HCT116 (cell line): ENCODE results near the gene F10. TPM values are rescaled to one million over a fixed set of nuclear protein-coding genes. Genes with fewer than 3 reads are reported as not detected.

Experiments used
- ATAC-seq: fragments of 200-7000 bp; cut with Tn5 transposase; 2 replicates; pipeline ENCODE4 v1.9.1; 2020; ENCODE audit warnings: mild to moderate bottlenecking, moderate library complexity
- BruUV-seq: library from RNA; stranded (reverse); fragments of 400-500 nt; replicated peaks from 2 replicates; lab custom pipeline; 2021; lab: Mats Ljungman, UMichigan
- CTCF ChIA-PET: fragments of 300-600 bp; sonication (Branson Sonifier 250); formaldehyde crosslinking; loops from one replicate; lab custom pipeline; 2021; ENCODE audit warnings: antibody characterized with exemption; lab: Charles Lee
- POLR2A ChIA-PET: fragments of 300-600, 350-600 bp; sonication (Branson Sonifier 250); formaldehyde crosslinking; loops from one replicate; lab custom pipeline; 2021; ENCODE audit warnings: antibody characterized with exemption; lab: Charles Lee
- RAD21 ChIA-PET, 2 experiments: fragments of 300-600 bp; sonication (Branson Sonifier 250); formaldehyde crosslinking; loops; one replicate each; lab custom pipeline; 2023; ENCODE audit warnings: low total read pairs in 2 of 2; ENCODE audit not compliant: uncharacterized antibody in 2 of 2, unreplicated experiment in 2 of 2, low non-redundant PET in 1 of 2; lab: Charles Lee
- DNase-seq: peaks from one replicate; pipeline ENCODE4 v3.0.0-alpha.2; 2010; ENCODE audit warnings: low read depth, low spot score
- H2AFZ ChIP-seq: fragments of 200-600 bp; shearing (Covaris generic), sonication (generic); 2 replicates; pipeline ENCODE4 v1.6.1; 2017; ENCODE audit warnings: low read depth, mixed run types, mixed read lengths, antibody characterized with exemption, low read length; ENCODE audit not compliant: poor library complexity, severe bottlenecking
- H3K27ac ChIP-seq: 2 replicates; pipeline ENCODE4 v1.5.1; 2012; ENCODE audit warnings: low read depth, low read length
- H3K27me3 ChIP-seq: fragments of 200-600 bp; sonication (generic); 2 replicates; pipeline ENCODE4 v1.6.1; 2016; ENCODE audit warnings: mixed run types, low read length, mixed read lengths; ENCODE audit not compliant: insufficient read depth
- H3K36me3 ChIP-seq, 2 experiments: fragments of 200-500 bp in 1 of 2; fragments of 200-600 bp in 1 of 2; sonication (Bioruptor generic) in 1 of 2; sonication (generic) in 1 of 2; 2 replicates each; pipeline versions ENCODE4 v1.5.1 to v1.6.1; 2014 to 2016; ENCODE audit warnings: low read length in 2 of 2, inconsistent platforms in 1 of 2, mixed read lengths in 1 of 2, mixed run types in 1 of 2; ENCODE audit not compliant: insufficient read depth in 2 of 2, control insufficient read depth in 1 of 2
- H3K4me1 ChIP-seq, 2 experiments: fragments of 200-600 bp in 1 of 2; sonication (generic) in 1 of 2; 2 replicates each; pipeline versions ENCODE4 v1.5.1 to v1.6.1; 2012 to 2017; ENCODE audit warnings: low read length in 2 of 2, inconsistent platforms in 1 of 2, mild to moderate bottlenecking in 1 of 2, mixed read lengths in 1 of 2, mixed run types in 1 of 2, moderate library complexity in 1 of 2; ENCODE audit not compliant: insufficient read depth in 2 of 2, control insufficient read depth in 1 of 2
- H3K4me2 ChIP-seq: fragments of 200-600 bp; sonication (generic); 2 replicates; pipeline ENCODE4 v1.6.1; 2017; ENCODE audit warnings: mixed run types, low read length, mixed read lengths
- H3K4me3 ChIP-seq, 2 experiments: fragments of 200-600 bp in 1 of 2; sonication (generic) in 1 of 2; replicated peaks in 1 of 2; 2 replicates each; pipeline ENCODE4 v1.5.1; 2011 to 2016; ENCODE audit warnings: low read length in 2 of 2, control low read depth in 1 of 2, low read depth in 1 of 2, mild to moderate bottlenecking in 1 of 2, mixed read lengths in 1 of 2, mixed run types in 1 of 2
- H3K79me2 ChIP-seq: fragments of 200-600 bp; sonication (generic); 2 replicates; pipeline ENCODE4 v1.6.1; 2017; ENCODE audit warnings: mild to moderate bottlenecking, mixed run types, low read length, moderate library complexity, mixed read lengths; ENCODE audit not compliant: insufficient read depth
- H3K9ac ChIP-seq: fragments of 200-600 bp; sonication (generic); 2 replicates; pipeline ENCODE4 v1.6.1; 2016; ENCODE audit warnings: low read length, mixed read lengths
- H3K9me2 ChIP-seq: fragments of 200-600 bp; sonication (generic), shearing (Covaris generic); 2 replicates; pipeline ENCODE4 v1.6.1; 2017; ENCODE audit warnings: mixed run types, mild to moderate bottlenecking, moderate library complexity; ENCODE audit not compliant: insufficient read depth
- H3K9me3 ChIP-seq, 2 experiments: fragments of 200-500 bp in 1 of 2; fragments of 200-600 bp in 1 of 2; sonication (Bioruptor generic) in 1 of 2; sonication (generic) in 1 of 2; 2 replicates each; pipeline ENCODE4 v1.6.1; 2014 to 2017; ENCODE audit warnings: low read length in 2 of 2, mixed read lengths in 2 of 2, inconsistent platforms in 1 of 2, low read depth in 1 of 2, mild to moderate bottlenecking in 1 of 2, mixed run types in 1 of 2, moderate library complexity in 1 of 2; ENCODE audit not compliant: control insufficient read depth in 1 of 2, insufficient read depth in 1 of 2
- H4K20me1 ChIP-seq: fragments of 200-600 bp; sonication (generic), shearing (Covaris generic); 2 replicates; pipeline ENCODE4 v1.6.1; 2017; ENCODE audit warnings: mixed run types, mild to moderate bottlenecking, moderate library complexity; ENCODE audit not compliant: insufficient read depth
- ATF3 ChIP-seq: IDR thresholded peaks from 2 replicates; pipeline ENCODE4 v1.6.1; 2012
- CBX3 ChIP-seq: IDR thresholded peaks from 2 replicates; pipeline ENCODE4 v1.6.1; 2012; ENCODE audit warnings: low read depth
- CEBPB ChIP-seq: IDR thresholded peaks from 2 replicates; pipeline ENCODE4 v1.6.1; 2012; ENCODE audit warnings: low read depth
- CTCF ChIP-seq, 3 experiments: fragments of 200-600 bp in 1 of 3; sonication (generic) in 1 of 3; IDR thresholded peaks in 2 of 3; conservative IDR thresholded peaks in 1 of 3; 2 replicates each; pipeline ENCODE4 v1.5.1; 2012 to 2017; ENCODE audit warnings: low read depth in 2 of 3, low read length in 2 of 3, antibody characterized with exemption in 1 of 3, borderline replicate concordance in 1 of 3, control low read depth in 1 of 3, mild to moderate bottlenecking in 1 of 3, mixed read lengths in 1 of 3, mixed run types in 1 of 3, moderate library complexity in 1 of 3; ENCODE audit not compliant: insufficient read depth in 1 of 3
- EGR1 ChIP-seq: IDR thresholded peaks from 2 replicates; pipeline ENCODE4 v1.6.1; 2012; ENCODE audit warnings: low read depth
- FOSL1 ChIP-seq: IDR thresholded peaks from 2 replicates; pipeline ENCODE4 v1.6.1; 2012; ENCODE audit warnings: low read depth
- MAX ChIP-seq: IDR thresholded peaks from 2 replicates; pipeline ENCODE4 v1.6.1; 2012
- RAD21 ChIP-seq: IDR thresholded peaks from 2 replicates; pipeline ENCODE4 v1.6.1; 2012; ENCODE audit warnings: low read depth, mild to moderate bottlenecking
- REST ChIP-seq: IDR thresholded peaks from 2 replicates; pipeline ENCODE4 v1.6.1; 2012; ENCODE audit warnings: low read depth
- SIN3A ChIP-seq: IDR thresholded peaks from 2 replicates; pipeline ENCODE4 v1.6.1; 2012; ENCODE audit warnings: low read depth
- SP1 ChIP-seq: IDR thresholded peaks from 2 replicates; pipeline ENCODE4 v1.6.1; 2012; ENCODE audit warnings: low read depth
- TCF7L2 ChIP-seq: IDR thresholded peaks from 2 replicates; pipeline ENCODE4 v1.7.0; 2011; ENCODE audit warnings: borderline replicate concordance, inconsistent platforms; ENCODE audit not compliant: insufficient read depth, insufficient read length; ENCODE audit errors: extremely low read depth
- YY1 ChIP-seq: IDR thresholded peaks from 2 replicates; pipeline ENCODE4 v1.6.1; 2011; ENCODE audit warnings: low read length, low read depth, moderate library complexity, mild to moderate bottlenecking; ENCODE audit not compliant: insufficient replicate concordance; ENCODE audit errors: extremely low read depth
- ZBTB33 ChIP-seq: IDR thresholded peaks from 2 replicates; pipeline ENCODE4 v1.6.1; 2011; ENCODE audit warnings: mild to moderate bottlenecking, low read length, moderate library complexity; ENCODE audit not compliant: insufficient replicate concordance; ENCODE audit errors: extremely low read depth
- ZFX ChIP-seq: fragments of 450-650 bp; IDR thresholded peaks from 2 replicates; pipeline ENCODE4 v1.6.1; 2017
- ZNF274 ChIP-seq: fragments of 200-500 bp; sonication (Bioruptor generic); IDR thresholded peaks from 2 replicates; pipeline ENCODE4 v1.6.1; 2014; ENCODE audit warnings: mild to moderate bottlenecking, low read depth, low read length, inconsistent platforms
- intact Hi-C: fragments of 100-400 bp; cut with micrococcal nuclease; formaldehyde crosslinking; loops from 2 replicates; pipeline ENCODE4 v1.10.0; 2022
- total RNA-seq: library from RNA; stranded (reverse); gene quantifications from one replicate; pipeline ENCODE4 v1.2.1, GENCODE V29; 2021; ENCODE audit not compliant: unreplicated experiment

F10 gene
- total RNA-seq, 1 experiment from 2014 or later = 4.0 TPM

- Histone ChIP-seq H3K27me3 (0 out of 2 replicates have a peak, but pooled peaks cover 4% of the 10 kb centered on the region), H3K79me2 (no peaks in the 10 kb centered on the region), H3K9ac (no peak overlapping the region), H3K9me3 (no peaks in the 10 kb centered on the region), H3K4me3 (no peak overlapping the region), H4K20me1 (no peaks in the 10 kb centered on the region), H2AFZ (no peak overlapping the region), H3K27ac (no peak overlapping the region), H3K36me3 (no peaks in the 10 kb centered on the region), H3K4me1 (peaks cover 4 to 21% of the 10 kb centered on the region in 2 experiments; a peak in 3 of 4 replicates), H3K9me2 (no peaks in the 10 kb centered on the region), H3K4me2 (no peak overlapping the region)
- intact Hi-C loops = loop anchor here (5.0 kb wide), 1 partner anchor 84 kb away; no protein-coding TSS in a partner anchor
- BruUV-seq = no TSS peak
- POLR2A ChIA-PET = no interaction called here
- CTCF ChIA-PET = no interaction called here
- TF ChIP-seq CTCF (IDR thresholded peaks at IDR 0.05 in 2 of 3, conservative IDR thresholded peaks at IDR 0.05 in 1 of 3; ENCODE audit: borderline replicate concordance in 1 of 3, insufficient read depth in 1 of 3, low read depth in 2 of 3, low read length in 2 of 3) (no peak), EGR1 (no peak), SIN3A (no peak), ATF3 (no peak), ZFX (no peak), ZNF274 (no peak), RAD21 (no peak), CEBPB (no peak), TCF7L2 (no peak), FOSL1 (no peak), REST (no peak), SP1 (no peak), MAX (no peak), YY1 (no peak), ZBTB33 (no peak), CBX3 (no peak)
- DNase-seq = no peak
- ATAC-seq = no peak
- RAD21 ChIA-PET = no interaction called here
Measured at GRCh38 chr13:113121183-113121927, 1.2 kb upstream of the F10 start.
